SK-N-MC (cell line): ENCODE measurements around the gene PEPD.

Experiments
- DNase-seq: peaks from one replicate; pipeline ENCODE4 v3.0.0-alpha.2; 2011; ENCODE audit warnings: low read depth, low spot score
- H3K27ac ChIP-seq: fragments of 200-600 bp; sonication (generic); 2 replicates; pipeline ENCODE4 v1.5.1; 2016; ENCODE audit warnings: mixed run types
- H3K36me3 ChIP-seq: fragments of 200-600 bp; sonication (generic); 2 replicates; pipeline ENCODE4 v1.6.1; 2017; ENCODE audit warnings: antibody characterized with exemption, low read length, mixed read lengths; ENCODE audit not compliant: insufficient read depth
- H3K4me3 ChIP-seq: fragments of 200-600 bp; sonication (generic); 2 replicates; pipeline ENCODE4 v1.5.1; 2016
- H3K9ac ChIP-seq: fragments of 200-600 bp; sonication (generic); 2 replicates; pipeline ENCODE4 v1.8.0; 2017; ENCODE audit warnings: mixed run types, mixed read lengths; ENCODE audit not compliant: insufficient read length
- H3K9me3 ChIP-seq: fragments of 200-600 bp; sonication (generic); 2 replicates; pipeline ENCODE4 v1.6.1; 2017; ENCODE audit warnings: low read depth, mild to moderate bottlenecking, antibody characterized with exemption, low read length, moderate library complexity, mixed read lengths
- EZH2 ChIP-seq: fragments of 200-600 bp; sonication (generic); IDR thresholded peaks from one replicate; pipeline ENCODE4 v1.6.1; 2017; ENCODE audit warnings: antibody characterized with exemption
- FOXP2 ChIP-seq: optimal IDR thresholded peaks from 2 replicates; pipeline ENCODE3; 2011; ENCODE audit warnings: mild to moderate bottlenecking, moderate library complexity; ENCODE audit not compliant: insufficient read depth; ENCODE audit errors: extremely low read length, control extremely low read depth
- POLR2AphosphoS5 ChIP-seq: IDR thresholded peaks from 2 replicates; pipeline ENCODE4 v1.6.1; 2012; ENCODE audit warnings: mild to moderate bottlenecking, low read depth, low read length, borderline replicate concordance

The PEPD gene

GRCh38 chr19:33469171-33470039 lies 52.2 kb downstream of the PEPD start:
- TF ChIP-seq POLR2AphosphoS5 (no peak), EZH2 (no peak), FOXP2 (no peak)
- H3K9ac ChIP-seq: no peak overlapping the region
- H3K27ac ChIP-seq: no peak overlapping the region
- H3K36me3 ChIP-seq: no peaks in the 10 kb centered on the region
- no peak for DNase-seq
- H3K9me3 ChIP-seq: no peaks in the 10 kb centered on the region
- no peak overlapping the region for H3K4me3 ChIP-seq

GRCh38 chr19:33468361-33469170 lies 53.0 kb downstream of the PEPD start:
- no peak overlapping the region for H3K9ac ChIP-seq
- H3K36me3 ChIP-seq: no peaks in the 10 kb centered on the region
- no peak for DNase-seq
- no peak overlapping the region for H3K27ac ChIP-seq
- no peaks in the 10 kb centered on the region for H3K9me3 ChIP-seq
- no peak overlapping the region for H3K4me3 ChIP-seq
- TF ChIP-seq FOXP2: no peak
- no peak for TF ChIP-seq POLR2AphosphoS5
- no peak for TF ChIP-seq EZH2

GRCh38 chr19:33467851-33468250 lies 53.7 kb downstream of the PEPD start:
- DNase-seq: no peak
- Histone ChIP-seq H3K27ac (no peak overlapping the region), H3K4me3 (no peak overlapping the region), H3K9ac (no peak overlapping the region), H3K36me3 (no peaks in the 10 kb centered on the region), H3K9me3 (no peaks in the 10 kb centered on the region)
- TF ChIP-seq FOXP2: no peak
- no peak for TF ChIP-seq EZH2
- no peak for TF ChIP-seq POLR2AphosphoS5

- no peaks in the 10 kb centered on the region for H3K36me3 ChIP-seq
- H3K4me3 ChIP-seq: no peak overlapping the region
- TF ChIP-seq POLR2AphosphoS5: no peak
- no peak for TF ChIP-seq EZH2
- TF ChIP-seq FOXP2: no peak
- H3K9ac ChIP-seq: no peak overlapping the region
- no peaks in the 10 kb centered on the region for H3K9me3 ChIP-seq
- no peak overlapping the region for H3K27ac ChIP-seq
- no peak for DNase-seq
Measured at GRCh38 chr19:33465834-33466233, 55.8 kb downstream of the PEPD start.

- TF ChIP-seq FOXP2: no peak
- TF ChIP-seq POLR2AphosphoS5: no peak
- H3K9me3 ChIP-seq: no peaks in the 10 kb centered on the region
- H3K27ac ChIP-seq: no peak overlapping the region
- DNase-seq: no peak
- no peaks in the 10 kb centered on the region for H3K36me3 ChIP-seq
- H3K9ac ChIP-seq: no peak overlapping the region
- H3K4me3 ChIP-seq: no peak overlapping the region
Measured at GRCh38 chr19:33465371-33465770, 56.2 kb downstream of the PEPD start.

- no peak overlapping the region for H3K4me3 ChIP-seq
- TF ChIP-seq EZH2 (no peak), FOXP2 (no peak), POLR2AphosphoS5 (no peak)
- H3K9ac ChIP-seq: no peak overlapping the region
- no peak overlapping the region for H3K27ac ChIP-seq
- H3K36me3 ChIP-seq: no peaks in the 10 kb centered on the region
- H3K9me3 ChIP-seq: no peaks in the 10 kb centered on the region
- DNase-seq: no peak
Measured at GRCh38 chr19:33464733-33465115, 56.9 kb downstream of the PEPD start.

GRCh38 chr19:33464010-33464732 lies 57.4 kb downstream of the PEPD start:
- no peak for TF ChIP-seq EZH2
- TF ChIP-seq FOXP2: no peak
- TF ChIP-seq POLR2AphosphoS5: no peak
- no peak for DNase-seq
- Histone ChIP-seq H3K9ac (no peak overlapping the region), H3K36me3 (no peaks in the 10 kb centered on the region), H3K27ac (no peak overlapping the region), H3K4me3 (no peak overlapping the region), H3K9me3 (no peaks in the 10 kb centered on the region)

- no peak overlapping the region for H3K9ac ChIP-seq
- no peaks in the 10 kb centered on the region for H3K9me3 ChIP-seq
- no peak overlapping the region for H3K27ac ChIP-seq
- DNase-seq: no peak
- no peaks in the 10 kb centered on the region for H3K36me3 ChIP-seq
- no peak overlapping the region for H3K4me3 ChIP-seq
- TF ChIP-seq FOXP2 (no peak), POLR2AphosphoS5 (no peak), EZH2 (no peak)
Measured at GRCh38 chr19:33463199-33463598, 58.4 kb downstream of the PEPD start.
